ENCODE results near the gene SHROOM1. TPM values are rescaled to one million over a fixed set of nuclear protein-coding genes. Genes with fewer than 3 reads are reported as not detected.

The SHROOM1 gene
- total and polyA plus RNA-seq, 2 of the 8 experiments (the other 6 are each of a cell fraction or from before 2014, with no cell fraction given) = 3.9 to 5.2 TPM

DNA sequence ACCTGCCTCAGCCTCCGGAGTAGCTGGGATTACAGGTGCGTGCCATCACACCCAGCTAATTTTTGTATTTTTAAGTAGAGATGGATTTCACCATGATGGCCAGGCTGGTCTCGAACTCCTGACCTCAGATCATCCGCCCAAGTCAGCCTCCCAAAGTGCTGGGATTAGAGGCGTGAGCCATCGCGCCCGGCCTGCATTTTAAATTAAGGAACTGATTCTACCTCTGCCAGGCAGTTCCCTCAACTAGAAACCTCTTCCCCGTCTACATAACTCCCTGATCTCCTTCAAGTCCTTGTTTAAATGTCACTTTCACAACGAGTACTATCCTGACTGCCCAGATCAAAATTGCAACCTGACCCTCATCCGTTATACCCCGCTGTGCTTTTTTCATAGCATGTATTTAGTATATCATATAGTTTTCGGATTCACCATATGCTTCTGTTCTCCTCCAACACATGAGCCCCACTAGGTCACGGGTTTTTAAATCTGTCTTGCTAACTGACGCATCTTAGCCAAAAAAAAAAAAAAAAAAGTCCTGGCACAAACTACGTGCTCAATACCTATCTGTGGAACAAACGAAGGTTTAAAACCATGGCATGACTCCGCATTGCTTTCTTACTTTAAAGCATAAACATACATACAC lies 18.2 kb downstream of the SHROOM1 start:
- no peak overlapping the region for H3K14ac ChIP-seq (ENCODE audit: insufficient read length)
- H3K79me1 ChIP-seq (ENCODE audit: low read depth, low read length) = no peaks in the 10 kb centered on the region
- peaks cover 0 to 5% of the 10 kb centered on the region in 2 experiments for H4K20me1 ChIP-seq (replicated peaks in 1 of 2; ENCODE audit: control insufficient read depth in 1 of 2, insufficient read depth in 2 of 2, low read length in 2 of 2)
- H3K4me3 ChIP-seq (ENCODE audit: extremely low read depth in 1 of 4, insufficient read depth in 2 of 4, low read depth in 3 of 4, low read length in 4 of 4) = peak overlapping the region in 1 of 4 experiments; percentile 52; a peak in 2 of 8 replicates
- H3K23ac ChIP-seq (ENCODE audit: insufficient read length) = no peak overlapping the region
- H3K56ac ChIP-seq (replicated peaks; ENCODE audit: insufficient read length, low read depth, low read length) = no peak overlapping the region
- no peak overlapping the region for H2AFZ ChIP-seq (ENCODE audit: low read length)
- H2BK12ac ChIP-seq (ENCODE audit: low read depth, low read length) = no peak overlapping the region
- DNase-seq (ENCODE audit: low read depth in 1 of 2, low spot score in 2 of 2) (no peak), FAIRE-seq (no peak)
- peaks cover 34 to 54% (median 46%) of the 10 kb centered on the region in 4 experiments for H3K27me3 ChIP-seq (replicated peaks in 1 of 4; ENCODE audit: control insufficient read depth in 3 of 4, extremely low read depth in 1 of 4, insufficient read depth in 3 of 4, low read length in 3 of 4)
- H3K36me3 ChIP-seq (ENCODE audit: control insufficient read depth in 2 of 4, insufficient read depth in 4 of 4, low read length in 3 of 4) = peaks cover 0 to 4% (median 0%) of the 10 kb centered on the region in 4 experiments; a peak in 1 of 8 replicates
- H3K27ac ChIP-seq (ENCODE audit: low read depth, low read length) = no peak overlapping the region
- TF ChIP-seq, protein P1, sequence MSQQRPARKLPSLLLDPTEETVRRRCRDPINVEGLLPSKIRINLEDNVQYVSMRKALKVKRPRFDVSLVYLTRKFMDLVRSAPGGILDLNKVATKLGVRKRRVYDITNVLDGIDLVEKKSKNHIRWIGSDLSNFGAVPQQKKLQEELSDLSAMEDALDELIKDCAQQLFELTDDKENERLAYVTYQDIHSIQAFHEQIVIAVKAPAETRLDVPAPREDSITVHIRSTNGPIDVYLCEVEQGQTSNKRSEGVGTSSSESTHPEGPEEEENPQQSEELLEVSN (IDR thresholded peaks at IDR 0.05) = no peak
- TF ChIP-seq CHD2 (IDR thresholded peaks at IDR 0.05; ENCODE audit: low read length) (no peak), NRF1 (IDR thresholded peaks at IDR 0.05; ENCODE audit: low read depth, low read length) (no peak), SUZ12 (IDR thresholded peaks at IDR 0.05; ENCODE audit: low read length) (0 out of 2 replicates have a peak, but pooled peaks have one; percentile 7), CEBPB (IDR thresholded peaks at IDR 0.05; ENCODE audit: low read depth, low read length) (no peak)
- H2BK120ac ChIP-seq (replicated peaks; ENCODE audit: low read depth, low read length) = no peak overlapping the region
- H3K4me2 ChIP-seq (ENCODE audit: insufficient read depth in 1 of 2, low read depth in 2 of 2, low read length in 2 of 2) = peak overlapping the region in 1 of 2 experiments; percentile 31; a peak in 1 of 4 replicates
- POLR2A ChIA-PET (ENCODE audit: partially characterized antibody) = interaction anchor here (0.9 to 3.2 kb wide), 2 partner anchors 11 to 15 kb away, joined by 3 to 30 read pairs; no protein-coding TSS in a partner anchor
- WGBS, 2 experiments (ENCODE audit: extremely low coverage in 1 of 2, insufficient coverage in 1 of 2, insufficient read length in 1 of 2, insufficient replicate concordance in 2 of 2, low coverage in 1 of 2, low lambda C conversion rate in 2 of 2, missing lambda C conversion rate in 1 of 2) = 71% methylated on average over 18 of the region's 18 CpGs; no CpG with 5 or more reads in 1 of the 2 experiments
- H3K4me1 ChIP-seq (replicated peaks in 1 of 4; ENCODE audit: control insufficient read depth in 3 of 4, insufficient read depth in 4 of 4, low read length in 3 of 4) = peaks cover 0 to 3% (median under 1%) of the 10 kb centered on the region in 4 experiments; a peak in 5 of 7 replicates
- H3K23me2 ChIP-seq (ENCODE audit: low read depth, low read length) = peaks cover 4% of the 10 kb centered on the region; the same call in 1 of the 2 replicates
- no peak overlapping the region for H4K8ac ChIP-seq (ENCODE audit: extremely low read depth, insufficient read depth, low read length)
- H4K5ac ChIP-seq (ENCODE audit: insufficient read length, low read depth, low read length) = no peak overlapping the region
- no peak overlapping the region for H3K4ac ChIP-seq (replicated peaks; ENCODE audit: insufficient read length, low read depth, low read length)
- no peak overlapping the region for H3K9ac ChIP-seq (replicated peaks in 1 of 4; ENCODE audit: extremely low read depth in 1 of 4, low read depth in 3 of 4, low read length in 3 of 4)
- no peak overlapping the region for H4K91ac ChIP-seq (replicated peaks; ENCODE audit: insufficient read length, low read length)
- H2BK5ac ChIP-seq (ENCODE audit: low read depth, low read length) = no peak overlapping the region
- CTCF ChIA-PET (ENCODE audit: partially characterized antibody) = interaction anchor here (0.7 to 6.9 kb wide), 5 partner anchors 8 to 285 kb away, joined by 3 to 82 read pairs (median 3); no protein-coding TSS in a partner anchor
- no peak overlapping the region for H2BK20ac ChIP-seq (ENCODE audit: low read length)
- no peak overlapping the region for H3K18ac ChIP-seq (ENCODE audit: extremely low read depth, low read length)
- H3K79me2 ChIP-seq (ENCODE audit: control insufficient read depth in 1 of 2, insufficient read depth in 2 of 2, low read length in 2 of 2) = no peaks in the 10 kb centered on the region
- H2AK5ac ChIP-seq (ENCODE audit: low read depth, low read length) = no peak overlapping the region
- H2BK15ac ChIP-seq (ENCODE audit: low read length) = no peak overlapping the region
- peaks cover 0 to 9% of the 10 kb centered on the region in 2 experiments; a peak in 2 of 4 replicates for H3K9me3 ChIP-seq (ENCODE audit: insufficient read depth in 2 of 2, low read depth in 1 of 2, low read length in 1 of 2)

Measured in H1 (cell line).